Measurements from ENCODE around the gene TXNDC17.
"Not testable (repeated sequence)": the region's sequence is repeated elsewhere in the genome, so short reads cannot be mapped to it uniquely, and the experiment has no call there.

The TXNDC17 gene

DNA sequence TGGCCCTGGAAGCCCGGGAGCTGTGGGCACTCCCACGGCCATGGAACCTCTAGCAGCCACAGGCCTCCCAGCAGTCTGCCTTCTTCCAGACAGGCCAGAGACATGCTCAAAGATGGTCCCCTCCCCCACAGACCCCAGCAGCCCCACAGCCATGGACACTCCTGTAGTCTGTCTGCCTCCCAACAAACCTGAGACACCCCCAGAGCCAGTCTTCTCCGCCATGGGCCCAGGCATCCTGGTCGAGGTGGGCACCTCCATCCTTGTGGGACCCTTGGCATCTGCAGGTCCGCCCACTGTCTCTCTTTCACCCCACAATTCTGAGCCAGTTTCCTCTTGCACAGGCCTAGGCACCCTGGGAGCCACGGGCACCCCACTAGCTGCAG is 3.4 kb upstream of the TXNDC17 start:
- DNase-seq = no peak

DNA sequence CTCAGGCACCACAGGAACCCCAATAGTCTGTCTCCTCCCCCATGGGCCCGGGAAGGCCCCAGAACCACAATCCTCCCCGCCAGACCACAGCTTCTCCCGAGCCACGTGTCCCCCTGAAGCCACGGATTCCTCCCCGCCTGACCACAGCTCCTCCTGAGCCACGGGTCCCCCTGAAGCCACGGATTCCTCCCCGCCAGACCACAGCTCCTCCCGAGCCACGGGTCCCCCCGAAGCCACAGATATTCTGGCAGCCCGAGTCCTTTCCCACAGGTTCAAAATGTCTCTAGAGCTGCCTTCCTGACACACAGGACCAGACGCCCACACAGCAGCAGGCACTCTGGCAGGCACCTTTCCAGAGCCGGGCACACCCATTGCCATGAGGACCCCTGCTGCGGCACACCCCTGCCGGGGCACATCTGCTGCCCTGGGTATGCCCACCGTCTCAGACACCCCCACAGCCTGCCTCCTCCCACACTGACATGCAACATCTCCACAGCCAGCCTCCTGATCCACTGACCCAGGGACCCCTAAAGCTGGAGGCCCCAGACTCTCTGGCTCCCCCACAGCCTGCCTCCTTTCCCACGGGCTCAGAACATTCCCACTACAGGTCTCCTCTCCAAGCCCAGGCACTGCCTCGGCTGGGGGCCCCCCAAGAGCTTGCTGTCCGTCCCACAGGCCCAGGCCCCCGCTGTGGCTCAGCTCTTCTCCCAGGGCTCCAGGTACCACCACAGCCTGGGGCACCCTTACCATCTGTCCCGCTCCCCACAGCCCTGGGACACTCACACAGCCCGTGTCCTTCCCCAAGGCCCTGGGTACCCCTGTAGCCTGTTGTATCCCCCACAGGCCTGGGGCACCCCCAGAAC is 2.6 kb upstream of the TXNDC17 start:
- DNase-seq = no peak

DNA sequence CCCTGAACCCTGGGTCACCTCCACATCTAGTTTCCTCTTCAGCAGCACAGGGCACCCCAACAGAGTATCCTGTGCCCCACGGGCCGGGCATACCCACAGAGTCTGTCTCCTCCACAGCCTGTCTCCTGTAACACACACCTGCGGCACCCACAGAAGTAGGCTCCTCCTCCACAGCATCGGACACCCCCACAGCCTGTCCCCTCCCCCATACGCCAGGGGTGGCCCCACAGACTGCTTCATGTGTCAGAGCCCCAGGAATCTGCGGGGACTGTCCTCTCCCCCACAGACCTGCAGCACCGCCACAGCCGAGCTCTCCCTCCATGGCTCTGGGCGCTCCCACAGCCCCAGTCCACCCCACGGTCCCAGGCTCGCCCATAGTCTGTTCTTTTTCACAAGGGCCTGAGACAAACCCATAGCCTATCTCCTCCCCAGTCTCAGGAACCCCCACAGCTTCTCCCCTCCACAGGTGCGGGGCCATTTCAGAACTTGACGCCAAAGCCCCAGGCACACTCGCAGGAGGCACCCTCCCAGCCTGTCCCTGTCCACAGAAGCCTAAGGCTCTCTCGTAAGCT is 1.8 kb upstream of the TXNDC17 start:
- DNase-seq = no peak

DNA sequence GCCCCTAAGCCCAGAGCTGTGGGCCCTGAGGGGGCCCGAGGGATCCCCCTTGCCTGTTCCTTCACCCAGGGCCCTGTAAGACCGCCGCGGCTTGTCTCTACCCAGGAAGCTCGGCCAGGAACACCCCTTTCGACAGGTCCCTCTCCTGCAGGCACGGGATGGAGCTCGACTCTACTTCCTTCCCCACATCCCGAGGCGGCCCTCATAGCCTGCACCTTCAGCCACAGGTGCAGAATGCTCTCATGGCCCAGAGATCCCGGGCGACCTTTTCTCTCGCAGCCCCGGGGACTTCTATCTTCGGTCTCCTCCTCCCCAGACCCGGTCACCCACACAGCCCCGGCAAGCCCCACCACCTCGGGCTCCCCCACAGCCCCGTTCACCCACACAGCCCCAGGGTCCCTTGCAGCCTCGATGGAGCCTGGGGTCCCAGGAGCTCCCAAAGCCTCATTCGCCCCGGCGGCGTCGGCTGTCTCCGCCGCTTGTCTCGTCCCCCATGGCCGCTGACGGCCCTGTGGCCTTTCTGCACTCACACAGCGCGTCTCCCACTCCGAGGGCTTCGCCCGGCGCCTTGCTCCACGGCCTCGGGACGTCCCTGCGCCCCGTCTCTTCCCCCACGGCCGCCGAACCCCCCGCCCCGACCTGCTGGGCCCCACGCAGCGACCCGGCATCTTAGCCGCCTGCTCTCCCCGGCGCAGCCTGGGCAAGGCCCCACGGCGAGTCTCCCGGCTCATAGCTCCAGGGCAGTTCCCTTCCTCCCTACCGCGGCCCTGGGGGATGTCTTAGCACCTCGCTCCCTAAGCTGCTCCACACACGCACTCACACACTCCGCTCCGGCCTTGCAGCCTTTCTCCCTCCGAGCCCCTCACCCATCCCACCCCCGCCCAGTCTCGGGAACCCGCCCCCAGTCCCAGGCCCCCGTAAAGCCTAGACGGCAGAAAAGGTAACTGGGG is 999 bp upstream of the TXNDC17 start:
- DNase-seq = peak; percentile 22 to 27

DNA sequence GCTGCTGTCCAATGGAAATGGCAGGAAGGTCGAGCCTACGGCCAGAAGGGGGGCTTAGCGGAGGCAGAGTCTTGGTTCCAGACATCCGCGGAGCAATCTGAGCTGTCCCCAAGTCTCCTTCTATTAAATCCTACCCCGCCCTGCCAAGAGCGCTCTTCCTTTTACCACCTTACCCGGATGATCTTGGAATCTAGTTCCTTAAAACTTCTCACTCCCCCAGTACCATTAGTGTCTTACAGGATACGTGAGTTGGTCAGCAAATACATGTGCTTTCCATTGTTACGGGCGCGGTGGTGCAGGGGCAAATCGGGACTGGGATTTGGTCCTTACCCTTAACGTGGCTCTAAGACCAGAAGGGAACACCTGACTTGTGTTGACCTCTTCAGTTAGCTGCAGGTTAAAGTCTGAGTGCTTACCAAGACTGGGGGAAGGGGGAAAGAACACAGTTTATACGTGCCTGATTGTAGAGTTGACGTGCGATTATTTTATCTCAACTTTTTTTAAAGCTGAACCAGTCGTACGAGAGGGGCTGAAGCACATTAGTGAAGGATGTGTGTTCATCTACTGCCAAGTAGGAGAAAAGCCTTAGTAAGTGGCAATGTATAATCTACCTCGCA is 495 bp downstream of the TXNDC17 start:
- no peak for DNase-seq

DNA sequence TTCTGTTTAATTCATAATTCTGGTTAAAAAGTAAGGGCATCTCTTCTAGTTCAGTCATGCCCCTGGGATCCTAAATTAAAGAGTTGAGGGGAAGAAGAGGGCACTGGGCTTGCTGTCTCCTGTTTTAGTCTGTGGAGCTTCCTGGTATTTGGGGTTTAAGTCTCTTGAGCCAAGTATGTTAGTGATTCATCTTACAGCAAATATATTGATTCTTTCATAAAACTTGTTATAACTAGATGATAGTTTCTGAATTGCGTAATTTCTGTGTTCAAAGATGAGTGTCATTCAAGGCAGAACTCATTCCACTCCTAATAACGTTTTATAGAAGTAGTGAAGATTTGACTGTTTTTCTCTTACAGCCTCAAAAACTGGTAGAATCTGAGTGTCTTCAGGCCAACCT is 1.7 kb downstream of the TXNDC17 start:
- DNase-seq = no peak

DNA sequence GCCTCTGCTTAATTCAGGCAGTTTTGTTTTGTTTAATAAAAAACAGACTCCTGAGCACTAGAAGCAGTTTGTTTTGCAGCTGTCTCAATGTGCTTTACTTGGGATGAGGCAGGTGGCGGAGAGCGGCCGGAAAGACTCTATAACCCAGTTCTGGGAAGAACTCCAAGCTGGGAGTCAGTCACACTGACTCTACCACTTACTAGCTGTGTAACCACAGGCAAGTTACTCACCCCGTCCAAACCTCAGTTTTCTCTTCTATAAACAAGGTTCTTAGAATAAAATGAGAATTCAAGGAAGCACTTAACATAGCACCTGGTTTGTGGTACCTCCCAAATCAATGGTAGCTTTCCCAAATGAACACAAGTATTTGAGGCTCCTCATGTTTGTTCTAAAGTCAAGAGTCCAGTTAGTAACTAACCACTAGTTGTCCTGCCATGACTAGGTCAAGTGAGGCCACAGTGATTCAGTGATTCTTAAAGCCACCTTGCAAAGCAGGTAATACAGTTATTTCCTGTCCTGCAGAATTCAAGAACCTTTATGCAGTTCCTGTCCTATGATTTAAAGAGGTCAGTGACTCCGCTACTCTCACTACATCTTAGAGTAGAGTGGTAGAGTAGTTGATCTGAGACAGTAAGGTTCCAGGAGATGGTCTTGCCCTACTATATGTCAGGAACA is 2.7 kb downstream of the TXNDC17 start:
- DNase-seq = no peak

DNA sequence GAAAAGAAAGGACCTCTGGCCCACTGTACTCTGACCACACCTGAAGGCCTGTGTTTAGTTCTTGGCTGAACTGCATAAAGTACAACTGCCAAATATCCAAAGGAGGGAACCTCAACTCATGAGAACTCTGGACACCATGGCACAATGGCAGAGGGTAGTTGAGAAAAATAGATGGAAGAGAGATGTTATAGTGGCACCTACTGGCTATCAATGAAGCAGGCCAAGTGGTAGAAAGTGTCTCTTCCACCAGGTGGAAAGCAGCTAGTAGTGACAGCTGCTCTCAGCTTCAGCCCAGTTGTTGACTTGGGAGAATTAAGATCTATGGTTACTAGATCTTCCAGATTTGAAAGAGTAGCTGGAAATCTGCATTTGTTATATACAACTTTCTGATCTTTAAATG is 7.3 kb downstream of the TXNDC17 start:
- no peak for DNase-seq

DNA sequence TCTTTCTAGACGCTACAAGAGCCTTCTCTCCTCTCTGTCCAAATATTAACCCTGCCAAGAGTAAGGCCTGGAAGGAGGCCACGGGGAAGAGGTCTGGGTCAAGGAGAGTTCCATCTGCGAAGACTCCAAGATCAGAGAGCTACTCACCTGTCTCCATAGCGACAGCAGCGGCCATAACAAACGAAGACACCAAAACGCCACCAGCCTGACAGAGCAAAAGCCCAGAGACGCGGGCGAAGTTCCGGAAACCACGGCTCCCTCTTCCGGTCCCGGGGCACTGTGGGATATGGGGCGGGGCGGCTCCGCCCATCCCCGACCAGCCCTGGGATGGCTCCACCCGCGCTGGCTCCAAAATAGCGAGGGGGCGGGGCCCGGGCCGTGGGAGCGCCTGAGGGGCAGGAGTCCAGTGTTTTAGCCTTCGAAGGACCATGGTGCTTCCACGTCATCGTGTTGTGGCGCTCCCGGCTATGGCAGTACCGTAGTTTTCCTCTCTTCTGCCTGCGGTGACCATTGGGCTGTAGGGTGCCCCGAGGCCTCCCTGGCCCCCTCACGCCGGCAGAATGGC is 10.6 kb downstream of the TXNDC17 start, which contains the start of the genes C17orf100 and MED31:
TSS of gene C17orf100 (plus strand) at position 409 of the 565 bp plus-strand sequence. CDS start at position 561, 152 bp downstream.
TSS of gene MED31 (minus strand) at position 252 of the 565 bp plus-strand sequence. CDS start at position 175, 77 bp downstream.
- DNase-seq = peak; percentile 96 to 97

DNA sequence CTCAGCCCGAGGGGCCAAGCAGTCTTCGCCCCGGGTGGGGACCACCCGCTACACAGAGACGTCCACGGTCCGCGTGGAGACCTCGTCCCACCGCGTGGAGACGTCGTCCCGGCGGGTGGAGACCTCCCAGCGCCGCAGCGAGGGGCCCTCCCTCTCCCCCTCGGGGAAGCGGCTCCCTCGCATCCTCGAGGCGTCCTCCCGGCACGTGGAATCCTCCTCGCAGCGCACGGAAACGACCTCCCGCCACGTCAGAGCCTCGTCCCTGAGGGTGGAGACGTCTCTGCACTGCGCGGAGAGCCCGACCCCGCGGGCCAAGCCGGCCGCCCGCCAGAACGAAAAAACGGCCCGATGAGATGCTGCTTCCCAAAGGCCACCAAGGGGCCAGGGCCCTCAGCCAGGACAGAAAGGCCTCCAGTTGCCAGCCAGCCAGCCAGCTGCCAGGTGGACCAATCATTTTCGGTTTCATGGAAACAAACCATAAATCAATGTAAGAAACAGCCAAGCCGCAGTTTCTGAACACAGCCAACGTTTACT is 11.1 kb downstream of the TXNDC17 start:
- peak; percentile 36 to 44 for DNase-seq

DNA sequence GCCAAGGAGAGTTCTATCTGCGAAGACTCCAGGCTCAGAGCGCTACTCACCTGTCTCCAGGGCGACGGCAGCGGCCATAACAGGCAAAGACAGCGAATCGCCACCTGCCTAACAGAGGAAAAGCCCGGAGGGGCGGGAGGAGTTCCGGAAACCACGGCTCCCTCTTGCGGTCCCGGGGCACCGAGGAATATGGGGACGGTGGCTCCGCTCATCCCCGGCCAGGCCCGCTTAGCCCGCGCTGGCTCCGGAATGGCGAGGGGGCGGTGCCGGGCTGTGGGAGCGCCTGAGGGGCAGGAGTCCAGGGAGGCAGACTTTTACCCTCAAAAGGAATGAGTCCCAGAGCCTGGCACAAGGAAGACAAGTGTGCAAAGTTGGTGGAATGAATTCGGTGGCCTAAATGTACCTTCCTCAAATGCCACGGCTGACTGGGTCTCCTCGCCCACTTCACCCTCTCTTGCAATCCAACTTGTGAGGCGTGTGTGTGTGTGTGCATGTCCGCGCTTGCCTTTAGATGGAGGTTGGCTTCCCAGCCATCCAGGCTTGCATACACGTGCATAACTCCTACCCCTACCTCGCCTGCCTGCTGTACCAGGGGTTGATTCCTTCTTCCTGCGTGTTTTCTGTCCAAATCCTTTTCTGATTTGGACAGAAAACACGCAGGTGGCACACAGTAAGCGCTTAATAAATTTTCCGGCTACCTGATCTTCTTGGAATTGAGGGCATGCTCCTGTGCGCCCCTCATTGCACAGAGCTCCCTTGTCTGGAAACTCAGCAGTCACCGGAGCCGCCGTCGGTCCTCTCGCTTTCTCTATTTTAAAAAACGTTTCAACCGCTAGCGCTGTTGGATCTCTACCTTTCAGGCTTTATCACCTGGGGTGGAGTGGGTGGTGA is 14.2 kb downstream of the TXNDC17 start:
- DNase-seq = no peak

DNA sequence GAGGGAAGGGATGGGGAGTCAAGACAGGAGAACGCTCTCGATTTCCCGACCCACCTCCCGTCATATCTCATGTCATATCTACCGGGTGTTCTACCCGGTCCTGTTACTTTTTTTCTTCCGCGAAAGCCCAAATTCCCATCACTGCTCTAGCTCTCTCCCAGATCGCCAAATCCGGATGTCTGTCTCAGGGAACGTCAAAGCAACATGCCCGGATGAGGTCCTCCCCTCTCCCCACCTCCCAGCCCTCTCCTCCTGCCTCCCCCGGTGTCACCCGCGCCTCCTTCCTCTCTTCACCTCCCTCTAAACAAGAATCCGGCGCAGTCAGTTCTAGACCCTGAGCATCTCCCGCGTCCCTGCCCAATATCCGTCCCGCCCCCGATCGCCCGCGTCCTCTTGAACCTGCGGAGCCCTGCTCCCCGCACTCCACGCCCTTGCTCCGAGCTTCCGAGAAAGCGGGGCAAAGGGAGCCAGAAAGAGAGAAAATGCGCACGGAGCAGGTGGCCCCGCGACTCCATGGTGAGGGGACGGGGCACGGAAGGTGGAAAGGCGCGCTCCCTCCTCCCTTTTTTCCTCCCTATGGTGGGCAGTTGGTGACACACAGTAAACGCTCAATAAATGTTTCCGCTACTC is 15.0 kb downstream of the TXNDC17 start:
- not testable (repeated sequence) for DNase-seq

DNA sequence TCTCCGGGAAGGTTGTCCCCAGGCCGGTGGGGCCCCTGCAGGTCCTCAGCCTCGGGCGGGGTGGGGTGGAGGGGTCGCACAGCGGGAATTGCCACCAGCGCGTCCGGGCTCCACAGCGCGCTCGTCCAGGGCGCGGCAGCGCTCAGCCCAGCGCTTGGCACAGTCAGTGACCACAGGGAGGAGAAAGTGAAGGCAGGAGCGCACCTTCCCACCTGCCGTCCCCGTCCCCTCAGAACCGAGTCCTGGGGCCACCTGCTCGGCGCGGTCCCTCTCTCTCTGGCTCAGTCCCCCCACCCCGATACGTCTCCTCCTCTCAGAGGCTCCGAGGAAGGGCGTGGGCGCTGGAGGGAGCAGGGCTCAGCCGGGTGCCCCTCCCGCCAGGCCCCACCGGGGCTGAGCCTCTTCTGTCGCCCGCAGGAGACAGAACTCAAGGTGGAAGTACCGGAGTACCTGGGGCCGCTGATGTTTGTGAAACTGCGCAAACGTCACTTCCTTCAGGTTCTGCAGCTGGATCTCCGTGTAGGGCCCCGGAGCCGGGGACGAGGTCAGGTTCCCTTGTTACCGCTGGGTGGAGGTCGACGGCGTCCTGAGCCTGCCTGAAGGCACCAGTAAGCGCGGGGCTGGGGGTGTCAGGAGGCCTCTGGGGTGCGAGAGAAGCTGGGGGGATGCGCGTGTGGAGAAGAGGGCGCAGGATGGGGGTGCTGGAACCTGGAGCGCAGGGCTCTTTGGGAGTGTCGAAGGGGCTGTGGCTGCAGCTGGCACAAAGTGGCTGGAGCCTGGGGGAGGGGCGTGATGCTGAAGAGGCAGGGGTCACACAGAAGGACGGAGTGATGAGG is 16.2 kb downstream of the TXNDC17 start:
- peak; percentile 65 to 79 for DNase-seq

DNA sequence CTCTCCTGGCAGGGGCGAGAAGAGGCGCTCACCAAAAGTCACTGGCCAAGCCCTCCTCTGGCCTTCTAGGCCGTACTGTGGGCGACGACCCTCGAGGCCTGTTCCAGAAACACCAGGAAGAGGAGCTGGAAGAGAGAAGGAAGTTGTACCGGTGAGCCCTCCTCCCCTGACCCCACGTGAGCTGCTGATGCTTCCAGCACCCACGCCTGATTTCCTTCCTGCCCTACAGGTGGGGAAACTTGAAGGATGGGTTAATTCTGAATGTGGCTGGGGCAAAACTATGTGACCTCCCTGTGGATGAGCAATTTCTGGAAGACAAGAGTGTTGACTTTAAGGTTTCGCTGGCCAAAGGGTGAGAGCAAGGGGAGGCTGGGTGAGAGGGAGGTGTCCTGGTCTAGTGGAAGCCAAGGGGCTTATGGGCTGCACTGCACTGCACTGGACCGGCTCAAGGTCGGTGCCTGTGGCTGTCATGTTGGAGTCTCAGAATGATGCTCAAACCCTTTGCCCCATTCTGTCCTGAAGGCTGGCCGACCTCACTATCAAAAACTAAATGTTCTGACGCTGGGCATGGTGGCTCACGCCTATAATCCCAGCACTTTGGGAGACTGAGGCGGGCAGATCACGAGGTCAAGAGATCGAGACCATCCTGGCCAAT is 16.9 kb downstream of the TXNDC17 start:
- no peak for DNase-seq

DNA sequence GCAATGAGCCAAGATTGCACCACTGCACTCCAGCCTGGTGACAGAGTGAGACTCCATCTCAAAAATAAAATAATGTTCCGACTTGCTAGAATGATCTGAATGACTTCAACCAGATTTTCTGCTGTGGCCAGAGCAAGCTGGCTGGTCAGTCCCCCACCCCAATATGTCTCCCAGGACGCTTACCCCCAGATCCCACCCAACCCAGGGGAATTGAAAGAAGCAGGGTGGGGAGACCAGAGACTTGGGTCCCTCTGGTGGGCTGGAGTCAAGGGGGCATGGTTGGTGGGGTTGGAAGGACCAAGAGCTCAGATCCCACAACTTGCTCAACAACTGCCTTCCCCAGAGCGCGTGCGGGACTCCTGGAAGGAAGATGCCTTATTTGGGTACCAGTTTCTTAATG is 17.6 kb downstream of the TXNDC17 start:
- not testable (repeated sequence) for DNase-seq

DNA sequence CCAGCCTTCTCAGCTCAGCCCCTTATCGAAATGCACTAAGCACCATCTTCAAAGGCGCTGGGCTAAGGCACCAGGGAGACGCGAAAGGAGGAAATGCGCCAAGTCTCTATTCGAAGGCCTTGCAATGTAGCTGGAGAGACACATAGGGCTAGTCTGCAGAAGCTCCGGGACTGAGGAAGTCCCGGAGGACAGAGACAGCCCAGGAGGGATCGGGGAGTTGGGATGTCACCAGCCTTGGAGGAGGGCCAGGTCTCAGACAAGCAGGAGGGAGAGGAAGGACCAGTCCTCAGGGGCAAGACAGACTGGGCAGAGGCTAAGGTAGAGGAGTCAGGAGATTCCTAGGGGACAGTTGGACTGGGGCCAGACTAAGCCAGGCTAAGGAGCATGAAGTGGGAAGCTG is 19.2 kb downstream of the TXNDC17 start:
- DNase-seq = no peak

DNA sequence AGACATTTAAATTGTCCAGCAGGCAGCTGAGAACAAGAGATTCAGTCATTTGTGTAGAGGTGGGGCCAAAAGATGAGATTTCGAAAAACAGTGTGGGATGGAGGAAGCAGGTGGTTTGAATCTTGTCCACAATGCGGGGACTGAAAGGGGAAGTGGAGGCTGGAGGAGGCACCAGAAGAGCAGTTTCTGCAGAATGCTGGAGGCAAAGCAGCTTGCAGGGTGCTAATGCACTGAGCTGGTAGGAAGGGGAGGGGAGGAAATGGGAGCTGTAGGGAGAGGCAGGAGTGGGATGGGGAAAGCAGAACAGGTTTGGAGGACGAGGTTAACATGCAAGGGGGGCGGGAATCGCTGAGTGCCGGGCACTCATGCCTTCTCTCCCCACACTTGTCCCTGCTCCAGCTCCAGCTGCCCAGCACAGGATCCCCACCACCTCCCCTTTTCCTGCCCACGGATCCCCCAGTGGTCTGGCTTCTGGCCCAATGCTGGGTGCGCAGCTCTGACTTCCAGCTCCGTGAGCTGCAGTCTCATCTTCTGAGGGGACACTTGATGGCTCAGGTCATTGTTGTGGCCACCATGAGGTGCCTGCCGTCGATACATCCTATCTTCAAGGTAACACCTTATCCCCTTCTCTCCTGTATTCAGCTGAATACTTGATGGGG is 20.1 kb downstream of the TXNDC17 start:
- DNase-seq = peak in 1 of 2 donors; percentile 41

DNA sequence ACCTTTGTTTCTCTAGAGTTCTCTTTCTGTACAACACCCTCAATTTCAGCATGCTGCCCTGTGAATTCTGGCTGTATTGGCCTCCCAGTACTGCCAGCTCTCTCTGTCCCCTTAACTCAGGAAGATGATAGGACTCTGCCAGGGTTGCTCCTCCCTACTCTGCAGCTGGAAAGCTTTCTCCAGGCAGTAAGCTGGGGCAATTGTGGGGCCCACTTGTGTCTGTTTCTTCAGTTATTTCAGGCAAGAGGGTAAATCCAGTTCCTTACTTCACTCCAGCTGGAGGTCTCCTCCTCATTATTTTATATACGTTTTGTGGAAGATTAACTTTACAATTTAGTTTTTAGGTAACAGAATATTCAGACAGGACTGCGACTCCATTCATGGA is 20.6 kb downstream of the TXNDC17 start:
- DNase-seq = no peak
